ENCODE data around the gene MAP4. TPM values are rescaled to one million over a fixed set of nuclear protein-coding genes. Genes with fewer than 3 reads are reported as not detected.

Gene MAP4
- polyA plus RNA-seq, 3 donors, result 6.2 to 24.1 (median 18.4) TPM

GRCh38 chr3:47849186-47849698 is 167.0 kb downstream of the MAP4 start:
- Mint-ChIP-seq H3K4me3 (no peak overlapping the region), H3K27me3 (ENCODE audit: low read depth in 3 of 3) (peaks cover 0 to 3% (median 0%) of the 10 kb centered on the region in 3 donors), H3K4me1 (peaks cover 3% of the 10 kb centered on the region), H3K27ac (peak overlapping the region in 1 of 7 donors; percentile 31), H3K36me3 (peaks cover 72 to 97% of the 10 kb centered on the region in 2 donors), H3K9me3 (no peaks in the 10 kb centered on the region)
- Histone ChIP-seq H3K27me3 (ENCODE audit: control insufficient read depth in 2 of 2, insufficient read depth in 2 of 2, low read length in 2 of 2) (no peaks in the 10 kb centered on the region), H3K4me1 (ENCODE audit: control insufficient read depth in 1 of 2, insufficient read depth in 2 of 2, low read length in 2 of 2) (no peaks in the 10 kb centered on the region), H3K9me3 (replicated peaks in 1 of 2; ENCODE audit: control insufficient read depth in 1 of 2, insufficient read depth in 1 of 2, low read length in 2 of 2) (no peaks in the 10 kb centered on the region), H3K27ac (ENCODE audit: low read depth in 1 of 2, low read length in 2 of 2) (no peak overlapping the region), H3K79me2 (ENCODE audit: insufficient read depth, low read length) (no peaks in the 10 kb centered on the region), H3K4me2 (replicated peaks; ENCODE audit: extremely low read depth, low read length, poor library complexity, severe bottlenecking) (no peak overlapping the region), H3K36me3 (replicated peaks in 1 of 2; ENCODE audit: control insufficient read depth in 1 of 2, insufficient read depth in 2 of 2, low read length in 2 of 2) (peaks cover 73 to 97% of the 10 kb centered on the region in 2 donors), H2AFZ (ENCODE audit: insufficient read depth, low read depth, low read length, poor library complexity, severe bottlenecking) (no peak overlapping the region), H3K9ac (ENCODE audit: insufficient read depth, low read length, poor library complexity, severe bottlenecking) (no peak overlapping the region), H3K4me3 (replicated peaks in 1 of 3; ENCODE audit: low read depth in 2 of 3, low read length in 3 of 3) (no peak overlapping the region), H4K20me1 (ENCODE audit: insufficient read depth, low read length) (peaks cover 4% of the 10 kb centered on the region)
- DNase-seq, result no peak
- TF ChIP-seq CTCF (IDR thresholded peaks at IDR 0.05), result no peak
- 96% methylated on average over 10 of the region's 14 CpGs for WGBS (ENCODE audit: insufficient coverage)
- intact Hi-C loops (cut with micrococcal nuclease), result no loop called here

- TF ChIP-seq CTCF (IDR thresholded peaks at IDR 0.05), result no peak
- Histone ChIP-seq H3K27ac (ENCODE audit: low read depth in 1 of 2, low read length in 2 of 2) (no peak overlapping the region), H4K20me1 (ENCODE audit: insufficient read depth, low read length) (peaks cover 4% of the 10 kb centered on the region), H3K4me3 (replicated peaks in 1 of 3; ENCODE audit: low read depth in 2 of 3, low read length in 3 of 3) (no peak overlapping the region), H2AFZ (ENCODE audit: insufficient read depth, low read depth, low read length, poor library complexity, severe bottlenecking) (no peak overlapping the region), H3K4me1 (ENCODE audit: control insufficient read depth in 1 of 2, insufficient read depth in 2 of 2, low read length in 2 of 2) (no peaks in the 10 kb centered on the region), H3K79me2 (ENCODE audit: insufficient read depth, low read length) (no peaks in the 10 kb centered on the region), H3K9me3 (replicated peaks in 1 of 2; ENCODE audit: control insufficient read depth in 1 of 2, insufficient read depth in 1 of 2, low read length in 2 of 2) (no peaks in the 10 kb centered on the region), H3K4me2 (replicated peaks; ENCODE audit: extremely low read depth, low read length, poor library complexity, severe bottlenecking) (no peak overlapping the region), H3K9ac (ENCODE audit: insufficient read depth, low read length, poor library complexity, severe bottlenecking) (no peak overlapping the region), H3K27me3 (ENCODE audit: control insufficient read depth in 2 of 2, insufficient read depth in 2 of 2, low read length in 2 of 2) (no peaks in the 10 kb centered on the region), H3K36me3 (replicated peaks in 1 of 2; ENCODE audit: control insufficient read depth in 1 of 2, insufficient read depth in 2 of 2, low read length in 2 of 2) (peaks cover 74 to 97% of the 10 kb centered on the region in 2 donors)
- intact Hi-C loops (cut with micrococcal nuclease), result no loop called here
- Mint-ChIP-seq H3K27ac (no peak overlapping the region), H3K36me3 (peaks cover 73 to 97% of the 10 kb centered on the region in 2 donors), H3K9me3 (no peaks in the 10 kb centered on the region), H3K4me1 (peaks cover 3% of the 10 kb centered on the region), H3K4me3 (no peak overlapping the region), H3K27me3 (ENCODE audit: low read depth in 3 of 3) (peaks cover 0 to 3% (median 0%) of the 10 kb centered on the region in 3 donors)
- DNase-seq, result no peak
- 96% methylated on average over 21 of the region's 23 CpGs for WGBS (ENCODE audit: insufficient coverage)
These were observed 167.6 kb downstream of the MAP4 start for GRCh38 chr3:47848599-47849117.

Measured in CD14-positive monocyte (primary cell).